Stimulated activated CD4-positive, alpha-beta T cell treated with anti-CD3 and anti-CD28 coated beads, Interleukin-12 subunit alpha, Interleukin-12 subunit beta, amount 100 ng/mL, for 4 hours (primary cell): ENCODE results near the gene SLC19A3.
"Not testable (repeated sequence)": the region's sequence is repeated elsewhere in the genome, so short reads cannot be mapped to it uniquely, and the experiment has no call there.

Experiments
- DNase-seq: peaks from one replicate; pipeline ENCODE4 v3.0.0-alpha.2; 2020

SLC19A3 gene

GRCh38 chr2:227717687-227718567 lies at the start of gene SLC19A3:
Gene SLC19A3, minus strand, starts transcription at chr2:227718028. Its CDS starts 15,710 bp downstream, at chr2:227702318.
- no peak for DNase-seq

GRCh38 chr2:227766373-227766883 lies 48.6 kb upstream of the SLC19A3 start:
- DNase-seq, result peak; percentile 60

GRCh38 chr2:227765788-227766372 lies 48.1 kb upstream of the SLC19A3 start:
- DNase-seq, result no peak

DNA sequence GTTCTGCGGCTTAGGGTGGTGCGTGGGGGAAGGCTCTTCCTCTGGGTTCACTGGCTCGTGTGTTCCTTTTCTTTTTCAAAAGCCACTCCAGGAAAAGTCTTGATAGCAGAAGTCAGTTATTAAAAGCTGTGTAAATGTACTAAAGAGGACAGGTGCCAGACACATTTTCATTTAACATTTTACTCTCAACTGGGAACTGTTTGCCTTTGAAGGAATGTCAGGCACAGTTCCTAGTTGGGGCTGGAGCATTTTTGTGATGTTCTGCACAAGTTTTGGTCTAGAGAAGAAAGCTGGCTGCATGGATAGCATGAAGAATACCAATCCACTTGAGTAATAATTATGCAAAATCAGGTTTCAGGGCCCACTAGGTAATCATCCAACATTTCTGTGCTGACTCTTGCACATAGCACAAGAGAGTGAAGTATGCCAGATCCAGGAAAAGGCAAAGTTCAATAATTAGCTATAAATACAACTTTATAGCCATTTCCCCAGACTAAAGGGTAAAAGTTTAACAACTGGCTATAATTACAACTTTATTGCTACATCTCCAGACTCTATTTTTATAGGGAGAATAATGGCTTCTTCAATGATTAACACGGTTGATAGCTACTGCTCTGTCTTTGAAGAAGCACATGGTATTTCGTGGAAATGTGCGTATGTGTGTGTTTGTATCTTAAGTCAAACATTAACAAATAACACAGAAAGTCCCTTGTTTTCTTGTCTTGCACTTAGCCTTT lies 44.1 kb upstream of the SLC19A3 start:
- DNase-seq, result no peak

DNA sequence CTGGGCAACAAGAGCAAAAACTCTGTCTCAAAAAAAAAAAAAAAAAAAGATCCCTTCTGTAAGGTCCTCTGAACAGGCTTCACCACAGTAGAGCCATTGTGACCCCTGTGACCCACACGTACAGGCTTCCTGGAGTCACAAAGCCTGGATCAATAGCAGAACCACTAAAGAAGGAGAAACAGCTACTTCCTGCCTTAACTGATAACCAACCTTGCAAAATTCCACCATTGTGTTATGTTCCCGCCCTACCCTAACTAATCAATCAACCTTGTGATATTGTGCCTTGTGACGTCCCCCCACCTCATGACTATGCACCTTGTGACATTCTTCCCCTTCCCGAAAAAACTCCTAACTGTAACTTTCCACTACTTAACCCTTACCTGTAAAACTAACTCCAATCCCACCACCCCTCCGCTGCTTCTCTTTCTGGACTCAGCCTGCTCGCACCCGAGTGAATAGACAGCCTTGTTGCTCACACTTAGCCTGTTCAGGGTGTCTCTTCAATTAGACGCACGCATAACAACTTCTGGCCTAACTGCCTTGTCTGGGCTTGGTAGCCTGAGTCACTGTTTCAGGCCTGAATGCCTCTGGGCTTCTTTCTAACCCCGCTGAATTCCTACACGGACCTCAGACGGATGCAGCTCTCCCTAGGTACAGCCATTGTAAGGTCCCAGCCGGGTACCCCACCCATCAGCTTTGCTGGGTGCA lies 41.7 kb upstream of the SLC19A3 start:
- DNase-seq, result no peak

GRCh38 chr2:227756261-227756660 lies 38.4 kb upstream of the SLC19A3 start:
- DNase-seq, result not testable (repeated sequence)

DNA sequence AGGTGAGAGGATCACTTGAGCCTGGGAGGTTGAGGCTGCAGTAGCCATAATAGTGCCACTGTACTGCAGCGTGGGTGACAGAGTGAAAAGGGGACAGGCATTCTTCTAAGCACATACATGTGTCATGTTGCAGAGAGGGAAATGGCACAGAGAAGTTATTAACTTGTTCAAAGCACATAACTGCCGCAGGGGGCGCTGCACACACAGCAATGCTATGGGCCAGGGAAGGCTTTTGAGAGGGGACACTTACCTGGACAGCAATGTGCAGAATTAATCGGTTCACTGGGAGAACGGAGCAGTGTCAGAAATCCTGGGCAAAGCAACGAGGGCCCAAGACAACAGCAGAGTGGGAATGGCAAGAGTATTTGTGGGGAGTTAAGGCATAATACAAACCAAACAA lies 30.3 kb upstream of the SLC19A3 start:
- no peak for DNase-seq

DNA sequence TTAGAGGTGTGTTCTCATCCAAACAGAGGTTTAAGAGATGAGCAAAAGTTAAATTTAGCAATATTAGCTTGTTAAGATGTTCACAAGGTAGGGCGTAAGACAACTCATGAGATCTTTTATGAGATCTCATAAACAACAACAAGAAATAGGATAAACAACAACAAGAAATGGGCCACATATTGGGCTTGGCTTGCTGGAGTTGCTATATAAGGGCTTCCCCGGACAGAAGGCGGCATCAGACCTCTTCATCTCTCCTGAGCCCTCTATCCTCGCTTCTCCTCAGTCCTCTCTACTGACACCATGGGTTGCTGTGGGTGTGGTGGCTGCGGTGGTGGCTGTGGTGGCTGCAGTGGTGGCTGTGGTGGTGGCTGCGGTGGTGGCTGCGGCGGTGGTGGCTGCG lies 27.8 kb upstream of the SLC19A3 start, which contains the start of gene SCYGR8:
Gene SCYGR8 (plus strand): TSS at position 301 of the 400 bp plus-strand sequence. CDS start 0 bp downstream, at position 301.
- no peak for DNase-seq

GRCh38 chr2:227740705-227741104 lies 22.9 kb upstream of the SLC19A3 start:
- DNase-seq, result not testable (repeated sequence)

- DNase-seq, result no peak
Measured at GRCh38 chr2:227739351-227739750, 21.5 kb upstream of the SLC19A3 start.

GRCh38 chr2:227728035-227728434 lies 10.2 kb upstream of the SLC19A3 start, which contains the start of gene SCYGR7:
Gene SCYGR7, plus strand, starts transcription at chr2:227728335. Its CDS starts 0 bp downstream, at chr2:227728335.
- no peak for DNase-seq

GRCh38 chr2:227724394-227725039 lies 6.7 kb upstream of the SLC19A3 start, which contains the start of gene SCYGR6:
Gene SCYGR6, minus strand, starts transcription at chr2:227724757. Its CDS starts 0 bp downstream, at chr2:227724757.
- no peak for DNase-seq

- not testable (repeated sequence) for DNase-seq
Measured at GRCh38 chr2:227722821-227723220, 5.0 kb upstream of the SLC19A3 start.

GRCh38 chr2:227720680-227721079 lies 2.9 kb upstream of the SLC19A3 start:
- DNase-seq, result no peak

GRCh38 chr2:227719641-227720040 lies 1.8 kb upstream of the SLC19A3 start:
- no peak for DNase-seq

- DNase-seq, result no peak
Measured at GRCh38 chr2:227716501-227716900, 1.3 kb downstream of the SLC19A3 start.

GRCh38 chr2:227713291-227713690 lies 4.5 kb downstream of the SLC19A3 start:
- DNase-seq, result no peak

DNA sequence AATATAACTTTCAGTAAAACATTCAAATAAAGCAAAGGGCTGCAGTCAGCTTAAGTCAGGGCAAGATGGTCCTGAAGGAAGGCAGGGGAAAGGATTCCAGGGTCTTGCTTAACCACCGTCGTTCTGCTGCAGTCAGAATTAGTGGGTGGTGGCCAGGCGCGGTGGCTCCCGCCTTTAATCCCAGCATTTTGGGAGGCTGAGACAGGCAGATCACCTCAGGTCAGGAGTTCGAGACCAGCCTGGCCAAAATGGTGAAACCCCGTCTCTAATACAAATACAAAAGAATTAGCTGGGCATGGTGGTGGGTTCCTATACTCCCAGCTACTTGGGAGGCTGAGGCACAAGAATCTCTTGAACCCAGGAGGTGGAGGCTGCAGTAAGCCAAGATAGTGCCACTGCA lies 6.8 kb downstream of the SLC19A3 start:
- DNase-seq, result no peak

- DNase-seq, result no peak
Measured at GRCh38 chr2:227707390-227707789, 10.4 kb downstream of the SLC19A3 start.

DNA sequence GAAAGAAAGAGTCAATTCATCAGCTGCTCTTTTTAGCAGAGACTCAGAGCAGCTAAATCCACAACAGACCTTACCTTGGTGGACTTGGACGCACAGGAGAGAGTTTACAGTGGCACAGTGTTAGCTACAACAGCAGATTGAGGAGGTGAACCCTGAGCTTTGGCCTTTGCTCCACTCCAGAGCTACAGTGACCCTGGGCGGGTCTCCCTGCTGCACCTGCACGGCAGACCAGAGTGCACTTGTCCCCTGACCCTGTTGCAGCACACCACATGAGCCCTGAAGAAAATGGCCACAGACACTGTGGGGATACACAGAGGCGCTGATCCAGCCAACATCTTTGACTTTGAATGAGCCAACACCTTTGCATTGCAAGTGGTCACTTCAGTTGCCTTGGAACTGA lies 11.0 kb downstream of the SLC19A3 start:
- DNase-seq, result no peak

DNA sequence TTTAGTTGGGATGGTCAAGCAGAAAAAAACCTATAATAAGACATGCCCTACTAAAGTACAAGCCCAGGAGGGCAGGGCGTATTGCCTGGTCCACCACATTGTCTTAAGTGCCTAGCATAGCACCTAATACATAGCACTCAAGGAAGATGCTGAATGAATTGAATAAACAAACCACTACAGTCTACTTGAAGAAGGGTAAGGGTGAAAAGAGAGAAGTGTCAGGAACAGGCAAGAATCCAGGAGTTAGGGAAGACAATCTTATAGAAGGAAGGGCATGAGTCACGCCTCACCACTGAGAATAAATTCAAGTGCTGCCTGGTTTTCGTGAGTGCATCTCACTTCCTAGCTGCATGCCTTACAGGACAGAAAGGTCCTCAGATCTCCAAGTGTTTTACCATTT lies 13.9 kb downstream of the SLC19A3 start:
- no peak for DNase-seq

GRCh38 chr2:227703280-227703732 lies 14.5 kb downstream of the SLC19A3 start:
- no peak for DNase-seq
